Measurements from ENCODE around the gene TINAGL1.

Gene TINAGL1

DNA sequence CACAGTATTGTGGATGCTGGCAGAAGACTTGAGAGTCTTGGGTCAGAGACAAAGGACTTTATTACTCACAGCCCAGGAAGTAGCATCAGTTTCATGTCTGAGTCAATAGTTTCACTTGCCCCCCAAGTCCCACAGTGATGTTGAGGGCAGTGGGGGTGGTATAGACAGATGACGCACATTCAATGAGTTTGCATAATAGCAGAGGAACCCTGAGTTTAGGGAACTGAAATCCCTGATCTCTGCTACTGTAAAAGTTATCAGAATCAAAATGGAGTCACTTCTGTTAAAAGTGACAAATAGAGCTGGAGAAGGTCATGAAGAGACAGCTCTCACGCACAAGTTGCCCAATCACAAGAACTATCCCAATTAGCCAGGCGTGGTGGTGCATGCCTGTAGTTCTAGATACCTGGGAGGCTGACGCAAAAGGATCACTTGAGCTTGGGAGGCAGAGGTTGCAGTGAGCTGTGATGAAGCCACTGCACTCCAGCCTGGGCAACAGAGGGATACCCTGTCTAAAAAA is 29.7 kb downstream of the TINAGL1 start:
- no peak overlapping the region for H3K4me3 ChIP-seq (ENCODE audit: low read depth, low read length)
- peak; percentile 75 for DNase-seq (ENCODE audit: low read depth)
- TF ChIP-seq POLR2A (IDR thresholded peaks at IDR 0.05; ENCODE audit: extremely low read depth, insufficient read length) (no peak), MYC (IDR thresholded peaks at IDR 0.05; ENCODE audit: low read depth, low read length) (no peak), CTCF (IDR thresholded peaks at IDR 0.05; ENCODE audit: low read depth, low read length) (no peak), MAX (IDR thresholded peaks at IDR 0.05; ENCODE audit: low read depth, low read length) (no peak)

DNA sequence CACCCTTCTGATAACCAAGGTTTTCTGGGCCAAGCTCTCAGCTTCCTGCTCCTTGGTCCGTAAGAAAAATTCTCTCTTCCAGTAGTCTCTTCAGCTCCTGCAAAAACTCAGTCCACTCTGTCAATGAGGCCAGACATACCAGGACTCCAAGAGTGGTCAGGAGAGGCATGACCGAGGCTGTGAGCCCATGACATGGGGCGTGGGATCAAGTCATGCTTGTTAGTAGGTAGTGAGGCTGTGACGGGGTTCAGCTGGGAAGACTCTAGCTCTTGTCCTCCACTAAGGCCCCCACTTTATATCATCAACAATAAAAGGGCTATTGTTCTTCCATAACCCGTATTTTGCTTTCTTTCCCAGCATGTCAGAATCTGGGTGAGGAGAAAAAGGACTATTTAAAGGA is 31.0 kb downstream of the TINAGL1 start:
- TF ChIP-seq CTCF (IDR thresholded peaks at IDR 0.05; ENCODE audit: low read depth, low read length), result no peak
- TF ChIP-seq MAX (IDR thresholded peaks at IDR 0.05; ENCODE audit: low read depth, low read length), result no peak
- no peak for TF ChIP-seq POLR2A (IDR thresholded peaks at IDR 0.05; ENCODE audit: extremely low read depth, insufficient read length)
- TF ChIP-seq MYC (IDR thresholded peaks at IDR 0.05; ENCODE audit: low read depth, low read length), result no peak
- DNase-seq (ENCODE audit: low read depth), result no peak

GRCh38 chr1:31609514-31610118 is 33.3 kb downstream of the TINAGL1 start:
- no peak for DNase-seq (ENCODE audit: low read depth)
- H3K4me3 ChIP-seq (ENCODE audit: low read depth, low read length), result no peak overlapping the region
- no peak for TF ChIP-seq POLR2A (IDR thresholded peaks at IDR 0.05; ENCODE audit: extremely low read depth, insufficient read length)

More for the DNA sequence above, 31.0 kb downstream of the TINAGL1 start:
- H3K4me3 ChIP-seq (ENCODE audit: low read depth, low read length), result no peak overlapping the region

GRCh38 chr1:31614414-31615005 is 38.2 kb downstream of the TINAGL1 start:
- DNase-seq (ENCODE audit: low read depth), result no peak
- TF ChIP-seq POLR2A (IDR thresholded peaks at IDR 0.05; ENCODE audit: extremely low read depth, insufficient read length), result no peak
- TF ChIP-seq MAX (IDR thresholded peaks at IDR 0.05; ENCODE audit: low read depth, low read length), result no peak
- no peak for TF ChIP-seq CTCF (IDR thresholded peaks at IDR 0.05; ENCODE audit: low read depth, low read length)
- no peak for TF ChIP-seq MYC (IDR thresholded peaks at IDR 0.05; ENCODE audit: low read depth, low read length)
- H3K4me3 ChIP-seq (ENCODE audit: low read depth, low read length), result no peak overlapping the region

DNA sequence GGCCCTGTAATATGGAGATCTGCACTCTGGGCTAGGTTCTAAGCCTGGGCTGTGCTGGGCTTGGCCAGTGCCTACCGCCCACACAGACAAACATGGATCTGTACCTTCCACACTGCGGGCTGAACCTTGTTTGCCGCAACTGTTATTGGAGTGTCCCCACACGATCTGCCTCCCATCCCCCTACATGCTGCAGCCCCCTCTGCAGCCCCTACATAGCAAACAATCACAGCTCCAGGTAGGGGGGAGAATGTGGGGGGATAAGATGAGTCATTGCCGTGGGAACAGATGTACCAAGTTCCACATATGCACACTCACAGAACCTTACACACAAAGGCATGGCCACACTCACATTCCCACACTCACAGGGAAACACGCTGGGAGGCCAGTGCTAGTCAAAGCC is 39.1 kb downstream of the TINAGL1 start:
- no peak overlapping the region for H3K4me3 ChIP-seq (ENCODE audit: low read depth, low read length)
- TF ChIP-seq CTCF (IDR thresholded peaks at IDR 0.05; ENCODE audit: low read depth, low read length), result no peak
- no peak for DNase-seq (ENCODE audit: low read depth)

- H3K4me3 ChIP-seq (ENCODE audit: low read depth, low read length), result no peak overlapping the region
- TF ChIP-seq CTCF (IDR thresholded peaks at IDR 0.05; ENCODE audit: low read depth, low read length), result no peak
- no peak for TF ChIP-seq MYC (IDR thresholded peaks at IDR 0.05; ENCODE audit: low read depth, low read length)
- TF ChIP-seq MAX (IDR thresholded peaks at IDR 0.05; ENCODE audit: low read depth, low read length), result no peak
- no peak for TF ChIP-seq POLR2A (IDR thresholded peaks at IDR 0.05; ENCODE audit: extremely low read depth, insufficient read length)
- DNase-seq (ENCODE audit: low read depth), result no peak
These were observed 39.6 kb downstream of the TINAGL1 start for GRCh38 chr1:31615939-31616338.
